ENCODE results near the gene ZNF341.
"Not testable (repeated sequence)": the region's sequence is repeated elsewhere in the genome, so short reads cannot be mapped to it uniquely, and the experiment has no call there.

The ZNF341 gene

GRCh38 chr20:33767777-33768138, 36.0 kb downstream of the ZNF341 start:
- no peak for DNase-seq (ENCODE audit: low read depth in 3 of 3)

GRCh38 chr20:33769043-33769442, 37.2 kb downstream of the ZNF341 start:
- DNase-seq (ENCODE audit: low read depth in 3 of 3), result no peak

GRCh38 chr20:33770005-33770404, 38.2 kb downstream of the ZNF341 start:
- DNase-seq (ENCODE audit: low read depth in 3 of 3), result no peak

- DNase-seq (ENCODE audit: low read depth in 3 of 3), result no peak
These were observed 40.1 kb downstream of the ZNF341 start for GRCh38 chr20:33771938-33772337.

- no peak for DNase-seq (ENCODE audit: low read depth in 3 of 3)
These were observed 40.6 kb downstream of the ZNF341 start for GRCh38 chr20:33772439-33772838.

- peak in 2 of 3 donors; percentile 29 to 30 for DNase-seq (ENCODE audit: low read depth in 3 of 3)
These were observed 41.8 kb downstream of the ZNF341 start for GRCh38 chr20:33773412-33774089.

GRCh38 chr20:33777816-33778215, 46.0 kb downstream of the ZNF341 start:
- DNase-seq (ENCODE audit: low read depth in 3 of 3), result no peak

GRCh38 chr20:33781133-33781532, 49.3 kb downstream of the ZNF341 start:
- DNase-seq (ENCODE audit: low read depth in 3 of 3), result no peak

- DNase-seq (ENCODE audit: low read depth in 3 of 3), result no peak
These were observed 50.1 kb downstream of the ZNF341 start for GRCh38 chr20:33781945-33782344.

GRCh38 chr20:33783256-33783655, 51.5 kb downstream of the ZNF341 start:
- DNase-seq (ENCODE audit: low read depth in 3 of 3), result no peak

GRCh38 chr20:33783818-33784217, 52.0 kb downstream of the ZNF341 start:
- no peak for DNase-seq (ENCODE audit: low read depth in 3 of 3)

- no peak for DNase-seq (ENCODE audit: low read depth in 3 of 3)
These were observed 52.4 kb downstream of the ZNF341 start for GRCh38 chr20:33784225-33784624.

GRCh38 chr20:33785503-33785902, 53.7 kb downstream of the ZNF341 start:
- DNase-seq (ENCODE audit: low read depth in 3 of 3), result no peak

GRCh38 chr20:33787253-33787891, 55.6 kb downstream of the ZNF341 start:
- DNase-seq (ENCODE audit: low read depth in 3 of 3), result no peak

- no peak for DNase-seq (ENCODE audit: low read depth in 3 of 3)
These were observed 56.7 kb downstream of the ZNF341 start for GRCh38 chr20:33788351-33789049.

GRCh38 chr20:33789109-33789857, 57.5 kb downstream of the ZNF341 start:
- DNase-seq (ENCODE audit: low read depth in 3 of 3), result no peak

- no peak for DNase-seq (ENCODE audit: low read depth in 3 of 3)
These were observed 58.0 kb downstream of the ZNF341 start for GRCh38 chr20:33789858-33790182.

GRCh38 chr20:33790566-33790965, 58.8 kb downstream of the ZNF341 start:
- no peak for DNase-seq (ENCODE audit: low read depth in 3 of 3)

GRCh38 chr20:33791021-33791420, 59.2 kb downstream of the ZNF341 start:
- DNase-seq (ENCODE audit: low read depth in 3 of 3), result no peak

- DNase-seq (ENCODE audit: low read depth in 3 of 3), result no peak
These were observed 59.7 kb downstream of the ZNF341 start for GRCh38 chr20:33791540-33791939.

- DNase-seq (ENCODE audit: low read depth in 3 of 3), result peak in 2 of 3 donors; percentile 21 to 31
These were observed 60.3 kb downstream of the ZNF341 start for GRCh38 chr20:33791959-33792597.

- DNase-seq (ENCODE audit: low read depth in 3 of 3), result not testable (repeated sequence)
These were observed 60.8 kb downstream of the ZNF341 start for GRCh38 chr20:33792598-33792989.

Measured in stimulated activated CD4-positive, alpha-beta T cell treated with anti-CD3 and anti-CD28 coated beads, TNF-alpha, amount 100 ng/mL, for 48 hours (primary cell).